ENCODE results near the gene GPBP1L1.

DNA sequence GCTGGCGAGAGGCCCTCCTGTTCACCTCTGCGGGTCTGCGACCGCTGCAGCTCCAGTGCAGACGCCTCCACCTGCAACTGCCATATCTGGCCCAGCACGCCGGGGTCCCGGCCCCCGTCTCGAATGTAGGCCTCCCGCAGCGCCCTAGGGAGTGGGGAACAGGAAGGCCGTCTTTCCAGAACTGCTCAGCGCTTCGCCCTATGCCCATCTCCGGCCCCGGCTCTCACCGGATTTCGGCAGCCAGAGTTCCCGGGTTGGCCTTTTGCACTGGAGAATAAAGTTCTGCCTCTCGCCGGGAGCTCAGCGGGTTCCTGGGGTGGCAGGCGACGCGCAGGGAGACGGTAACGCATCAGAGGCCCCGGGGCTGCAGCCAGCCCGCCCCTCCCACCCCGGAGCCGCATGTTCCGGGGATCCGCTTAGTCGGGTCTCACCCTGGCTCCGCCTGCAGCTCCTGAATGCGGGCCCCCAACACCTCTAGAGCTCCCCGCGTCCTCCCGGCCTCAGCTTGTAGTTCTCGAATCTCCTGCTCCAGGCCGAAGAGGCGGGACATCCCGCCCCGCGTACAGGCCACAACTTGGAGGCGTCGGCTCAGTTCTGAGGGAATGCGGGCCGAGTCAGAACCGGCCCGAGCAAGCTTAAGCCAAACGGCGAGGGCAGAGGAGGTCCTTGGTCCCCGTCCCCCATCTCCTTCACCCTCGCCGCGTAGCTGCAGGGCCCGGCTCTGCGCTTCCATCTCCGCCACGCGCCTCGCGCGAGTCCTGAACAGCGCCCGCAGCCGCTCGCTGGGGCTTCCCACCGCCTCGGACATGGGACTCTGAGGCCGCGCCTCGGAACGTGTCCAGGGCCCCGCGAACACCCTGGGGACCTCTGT lies 63.6 kb downstream of the GPBP1L1 start:
- TF ChIP-seq POLR2AphosphoS5 (IDR thresholded peaks at IDR 0.05; ENCODE audit: low read depth, low read length) = no peak; the same call in 1 of the 2 replicates
- TF ChIP-seq, protein P1, sequence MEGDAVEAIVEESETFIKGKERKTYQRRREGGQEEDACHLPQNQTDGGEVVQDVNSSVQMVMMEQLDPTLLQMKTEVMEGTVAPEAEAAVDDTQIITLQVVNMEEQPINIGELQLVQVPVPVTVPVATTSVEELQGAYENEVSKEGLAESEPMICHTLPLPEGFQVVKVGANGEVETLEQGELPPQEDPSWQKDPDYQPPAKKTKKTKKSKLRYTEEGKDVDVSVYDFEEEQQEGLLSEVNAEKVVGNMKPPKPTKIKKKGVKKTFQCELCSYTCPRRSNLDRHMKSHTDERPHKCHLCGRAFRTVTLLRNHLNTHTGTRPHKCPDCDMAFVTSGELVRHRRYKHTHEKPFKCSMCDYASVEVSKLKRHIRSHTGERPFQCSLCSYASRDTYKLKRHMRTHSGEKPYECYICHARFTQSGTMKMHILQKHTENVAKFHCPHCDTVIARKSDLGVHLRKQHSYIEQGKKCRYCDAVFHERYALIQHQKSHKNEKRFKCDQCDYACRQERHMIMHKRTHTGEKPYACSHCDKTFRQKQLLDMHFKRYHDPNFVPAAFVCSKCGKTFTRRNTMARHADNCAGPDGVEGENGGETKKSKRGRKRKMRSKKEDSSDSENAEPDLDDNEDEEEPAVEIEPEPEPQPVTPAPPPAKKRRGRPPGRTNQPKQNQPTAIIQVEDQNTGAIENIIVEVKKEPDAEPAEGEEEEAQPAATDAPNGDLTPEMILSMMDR (IDR thresholded peaks at IDR 0.05) = no peak
- no peak for TF ChIP-seq PBX3 (IDR thresholded peaks at IDR 0.05)
- TF ChIP-seq EZH2phosphoT487 (IDR thresholded peaks at IDR 0.05; ENCODE audit: borderline replicate concordance, low read depth) = no peak
- TF ChIP-seq EP300 (IDR thresholded peaks at IDR 0.05; ENCODE audit: borderline replicate concordance in 1 of 2, low read depth in 1 of 2, low read length in 1 of 2) = no peak
- no peak for TF ChIP-seq ZBTB33 (IDR thresholded peaks at IDR 0.05; ENCODE audit: borderline replicate concordance, low read depth)
- no peak for TF ChIP-seq YY1 (IDR thresholded peaks at IDR 0.05; ENCODE audit: low read depth)
- no peak for TF ChIP-seq USF2 (IDR thresholded peaks at IDR 0.05; ENCODE audit: borderline replicate concordance, low read depth, low read length)
- TF ChIP-seq JUND (IDR thresholded peaks at IDR 0.05) = no peak
- TF ChIP-seq FOSL2 (IDR thresholded peaks at IDR 0.05; ENCODE audit: borderline replicate concordance, low read depth) = no peak
